GM21786 (cell line): ENCODE measurements around the gene TANGO6.
"Not testable (repeated sequence)": the region's sequence is repeated elsewhere in the genome, so short reads cannot be mapped to it uniquely, and the experiment has no call there.

Experiments used
- ATAC-seq: cut with Tn5 transposase; IDR thresholded peaks from one replicate; pipeline ENCODE4 v1.9.1; 2021; ENCODE audit not compliant: unreplicated experiment

The TANGO6 gene

DNA sequence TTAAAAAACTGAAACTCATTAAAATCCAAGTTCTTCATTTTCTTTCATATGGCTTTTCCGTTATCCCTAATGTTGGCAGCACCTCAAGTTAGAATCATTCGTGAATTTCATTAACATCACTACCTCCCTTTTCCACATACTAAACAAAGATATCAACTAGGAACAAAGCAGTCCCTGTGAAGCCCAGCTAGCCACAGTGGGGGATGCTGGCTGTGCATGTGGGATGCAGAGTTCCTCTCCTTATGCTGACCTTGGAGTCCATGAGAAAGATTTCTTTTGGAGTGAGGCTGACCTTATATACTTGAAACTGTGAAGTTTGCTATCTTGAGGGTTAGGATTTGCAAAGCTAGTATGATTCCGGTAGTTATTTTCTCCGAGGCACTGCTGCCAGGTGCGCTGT is 117.6 kb downstream of the TANGO6 start:
- ATAC-seq, result no peak

DNA sequence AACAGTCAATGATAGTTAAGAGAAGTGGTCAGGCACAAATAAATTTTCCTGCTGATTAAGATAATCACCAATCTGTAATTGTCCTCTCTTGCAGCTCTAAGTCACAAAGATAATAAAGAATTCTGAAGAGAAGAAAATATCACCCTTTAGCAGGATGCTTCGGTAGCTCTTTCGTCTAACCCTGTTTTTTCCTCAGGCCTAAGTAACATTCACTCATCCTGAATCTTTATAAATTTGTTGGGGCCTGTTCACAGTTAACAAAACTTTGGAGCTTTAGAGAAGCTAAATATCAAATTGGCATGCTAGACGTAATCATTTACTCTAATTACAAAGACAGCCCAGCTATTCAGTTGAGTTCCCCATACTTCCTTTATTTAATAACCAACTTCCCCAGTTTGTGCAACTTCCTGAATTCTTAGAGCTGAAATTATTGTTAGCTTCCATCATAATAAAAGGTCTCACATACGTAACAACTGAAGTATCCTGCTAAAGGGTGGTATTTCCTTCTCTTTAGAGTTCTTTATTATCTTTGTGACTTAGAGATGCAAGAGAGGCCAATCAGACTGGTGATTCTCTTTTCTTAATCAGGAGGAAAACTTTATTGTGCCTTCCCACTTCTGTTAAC is 118.6 kb downstream of the TANGO6 start:
- ATAC-seq, result no peak

DNA sequence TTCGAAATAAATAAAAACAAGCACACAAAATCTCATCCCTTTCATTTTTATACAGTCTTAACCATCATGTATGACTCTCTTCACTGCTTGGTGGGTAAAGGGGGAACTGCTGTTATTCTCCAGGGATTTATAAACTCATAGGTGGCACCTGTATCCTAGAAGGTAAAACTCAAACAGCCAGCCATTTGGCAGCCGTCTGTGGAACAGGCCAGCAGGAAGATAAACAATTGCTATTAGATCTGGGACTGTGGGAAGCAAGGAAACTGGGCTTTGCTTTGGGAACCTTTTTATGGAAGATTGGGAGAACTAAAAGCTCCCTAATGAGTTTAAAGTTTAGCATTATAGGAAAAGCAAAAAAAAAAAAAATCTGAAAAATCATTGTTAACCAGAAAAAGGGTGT is 126.0 kb downstream of the TANGO6 start:
- no peak for ATAC-seq

DNA sequence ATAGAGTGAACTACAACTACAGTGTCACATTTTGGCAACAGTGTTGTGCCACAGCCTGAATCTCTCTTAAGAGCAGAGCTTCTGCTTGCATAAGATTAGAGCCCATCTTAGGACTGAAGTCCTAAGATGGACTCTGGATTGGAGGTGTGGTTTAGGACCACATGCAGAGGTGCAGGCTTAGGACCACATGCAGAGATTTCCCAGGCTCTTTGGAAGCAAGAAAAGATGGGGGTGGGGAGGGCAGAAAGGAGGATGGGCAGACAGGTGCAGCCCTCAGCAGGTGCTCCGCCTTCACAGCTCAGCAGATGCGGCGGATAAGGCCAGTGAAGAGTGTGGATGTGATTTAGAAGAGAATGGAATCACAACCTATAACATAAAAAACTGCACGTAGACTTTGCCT is 128.7 kb downstream of the TANGO6 start:
- no peak for ATAC-seq

DNA sequence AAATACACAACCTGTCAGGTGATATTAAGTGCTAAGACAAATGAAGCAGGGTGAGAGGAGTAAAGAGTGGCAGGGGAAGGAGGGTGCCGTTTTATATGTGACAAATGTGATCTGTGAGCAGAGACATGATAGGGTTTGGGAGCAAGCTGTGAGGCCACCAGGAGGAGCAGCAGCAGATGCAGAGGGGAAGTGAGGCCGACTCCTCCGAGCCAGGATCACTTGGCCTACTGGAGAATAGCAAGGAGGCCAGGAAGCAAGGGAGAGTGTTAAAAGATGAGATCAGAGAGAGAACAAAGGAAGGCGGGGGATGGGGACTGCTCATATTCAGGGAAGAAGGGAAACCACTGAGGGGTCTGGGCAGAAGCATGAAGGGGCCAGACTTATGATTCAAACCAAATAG is 129.4 kb downstream of the TANGO6 start:
- no peak for ATAC-seq

DNA sequence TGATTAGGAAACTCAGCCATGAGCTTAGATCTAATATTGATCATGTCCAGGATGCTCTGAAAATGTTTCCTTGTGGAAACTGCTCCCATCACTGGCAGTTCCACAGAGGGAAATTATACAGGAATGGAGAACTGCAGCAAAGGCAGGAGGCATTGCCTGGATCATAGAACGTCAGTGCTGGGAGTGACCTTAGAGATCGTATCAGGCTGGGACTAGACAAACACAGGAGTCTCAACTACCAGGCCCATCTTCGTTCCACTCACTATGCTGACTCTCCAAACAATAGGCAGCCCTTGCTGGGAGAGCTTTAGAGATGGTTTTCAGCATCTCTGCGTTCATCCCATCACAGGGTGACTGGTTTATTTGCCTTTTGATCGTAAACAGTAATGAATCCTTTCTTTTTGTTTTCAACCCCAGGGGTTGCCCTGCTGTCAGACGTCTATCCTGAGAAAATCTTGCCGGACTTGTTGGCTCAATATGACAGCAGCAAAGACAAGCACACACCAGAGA is 130.3 kb downstream of the TANGO6 start:
- no peak for ATAC-seq

DNA sequence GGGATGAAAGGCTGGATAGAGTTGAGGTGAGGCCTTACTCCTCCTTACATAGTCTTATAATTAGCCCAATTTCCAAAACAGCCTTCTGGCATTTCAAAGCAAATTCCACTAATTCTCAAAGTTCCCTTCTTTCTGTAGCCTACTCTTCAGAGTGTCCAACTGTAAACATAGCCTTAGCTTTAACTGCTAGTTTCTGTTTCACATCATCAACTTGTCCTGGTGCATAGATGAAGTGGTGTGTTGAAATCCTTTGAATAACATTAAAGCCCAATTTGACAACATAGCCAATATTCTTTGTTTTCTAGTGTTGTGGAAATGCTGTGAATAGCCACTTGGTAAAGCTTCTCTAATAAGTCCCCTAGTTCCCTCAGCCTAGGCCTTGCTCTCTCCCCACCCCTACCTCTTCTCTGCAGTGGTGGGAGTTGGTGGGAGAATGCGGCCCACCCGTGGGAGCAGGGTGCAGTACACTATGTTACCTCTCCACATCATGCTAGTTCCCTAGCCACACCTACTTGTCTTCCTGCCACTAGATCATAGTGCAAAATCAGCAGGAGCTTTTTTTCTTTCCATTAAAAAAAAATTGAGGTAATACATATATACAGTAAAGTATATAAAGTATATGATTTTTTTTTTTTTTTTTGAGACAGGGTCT is 135.1 kb downstream of the TANGO6 start:
- ATAC-seq, result no peak

DNA sequence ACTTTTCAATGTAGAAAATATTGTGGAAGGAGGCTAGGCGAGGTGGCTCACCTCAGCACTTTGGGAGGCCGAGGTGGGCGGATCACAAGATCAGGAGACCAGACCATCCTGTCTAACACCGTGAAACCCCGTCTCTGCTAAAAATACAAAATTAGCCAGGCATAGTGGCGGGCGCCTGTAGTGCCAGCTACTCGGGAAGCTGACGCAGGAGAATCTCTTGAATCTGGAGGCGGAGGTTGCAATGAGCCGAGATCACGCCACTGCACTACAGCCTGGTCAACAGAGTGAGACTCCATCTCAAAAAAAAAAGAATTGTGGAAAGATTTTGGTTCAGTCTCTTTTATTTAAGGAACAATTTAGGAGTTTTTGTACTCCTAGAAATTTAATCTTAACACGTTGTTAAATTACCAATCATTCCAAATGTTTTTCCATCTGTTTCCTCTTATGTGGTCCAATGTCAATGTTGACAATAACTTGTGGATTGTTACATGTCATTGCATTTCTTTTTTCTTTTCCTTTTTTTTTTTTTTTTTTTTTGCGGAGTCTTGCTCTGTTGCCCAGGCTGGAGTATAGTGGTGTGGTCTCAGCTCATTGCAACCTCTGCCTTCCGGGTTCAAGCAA is 137.5 kb downstream of the TANGO6 start:
- ATAC-seq, result no peak

DNA sequence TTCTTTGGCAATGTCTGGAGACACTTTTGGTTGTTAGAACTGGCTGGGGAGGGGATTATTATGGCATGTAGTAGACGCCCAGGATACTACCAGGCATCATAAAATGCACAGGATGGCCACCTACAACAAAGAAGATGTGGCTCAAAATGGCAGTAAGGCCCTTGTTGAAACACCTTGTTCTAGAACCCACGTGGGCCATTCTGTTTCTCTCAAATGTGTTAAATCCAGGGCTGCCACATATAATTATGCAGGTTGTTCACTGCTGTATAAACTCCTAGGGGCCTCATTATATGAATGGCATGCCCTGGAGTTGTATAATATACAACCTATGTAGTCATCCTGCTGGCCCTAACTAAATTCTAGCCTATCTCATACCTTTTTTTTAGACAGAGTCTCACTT is 138.6 kb downstream of the TANGO6 start:
- ATAC-seq, result no peak

DNA sequence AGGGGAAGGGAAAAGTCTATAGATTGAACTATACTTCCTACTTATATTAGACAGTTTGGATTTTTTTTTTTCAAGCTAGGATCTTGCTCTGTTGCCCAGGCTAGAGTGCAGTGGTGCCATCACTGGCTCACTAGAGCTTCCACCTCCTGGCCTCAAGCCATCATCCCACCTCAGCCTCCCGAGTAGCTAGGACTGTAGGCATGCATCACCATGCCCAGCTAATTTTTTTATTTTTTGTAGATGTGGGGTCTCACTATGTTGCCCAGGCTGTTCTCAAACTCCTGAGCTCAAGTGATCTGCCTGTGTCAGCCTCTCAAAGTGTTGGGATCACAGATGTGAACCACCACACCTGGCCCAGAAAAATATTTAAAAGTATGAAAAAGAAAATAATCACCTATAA is 141.1 kb downstream of the TANGO6 start:
- ATAC-seq, result no peak

DNA sequence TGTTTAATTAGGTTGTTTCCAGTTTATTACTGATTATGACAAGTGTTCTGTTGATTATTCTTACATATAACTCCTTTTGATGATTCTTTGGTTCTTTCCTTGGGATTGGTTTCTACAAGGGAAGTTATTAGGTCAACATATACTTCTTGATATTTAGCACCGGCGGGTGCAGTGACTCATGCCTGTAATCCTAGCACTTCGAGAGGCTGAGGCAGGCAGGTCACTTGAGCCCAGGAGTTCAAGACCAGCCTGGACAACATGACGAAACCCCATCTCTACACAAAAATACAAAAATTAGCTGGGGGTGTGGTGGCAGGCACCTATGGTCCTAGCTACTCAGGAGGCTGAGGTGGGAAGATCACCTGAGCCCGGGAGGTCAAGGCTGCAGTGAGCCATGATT is 141.9 kb downstream of the TANGO6 start:
- no peak for ATAC-seq

DNA sequence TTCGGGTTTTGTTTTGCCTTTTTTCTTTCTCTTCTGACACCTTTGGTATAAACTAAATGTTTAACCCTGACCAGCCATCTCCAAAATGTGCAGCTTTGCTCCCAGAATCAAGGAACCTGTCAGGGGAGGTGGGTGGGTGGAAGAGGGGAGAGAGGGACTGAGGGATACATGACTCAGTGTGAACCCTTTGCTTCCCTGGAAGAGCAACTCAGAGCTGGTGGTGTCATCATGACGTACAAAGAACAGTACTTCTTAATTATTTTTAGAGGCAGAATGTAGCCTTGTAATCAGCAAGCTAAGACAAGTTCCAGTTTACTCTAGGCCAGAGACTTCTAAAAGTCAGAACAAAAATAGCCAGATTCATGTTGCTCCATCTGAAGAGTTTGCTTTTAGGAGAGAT is 142.5 kb downstream of the TANGO6 start:
- ATAC-seq, result no peak

DNA sequence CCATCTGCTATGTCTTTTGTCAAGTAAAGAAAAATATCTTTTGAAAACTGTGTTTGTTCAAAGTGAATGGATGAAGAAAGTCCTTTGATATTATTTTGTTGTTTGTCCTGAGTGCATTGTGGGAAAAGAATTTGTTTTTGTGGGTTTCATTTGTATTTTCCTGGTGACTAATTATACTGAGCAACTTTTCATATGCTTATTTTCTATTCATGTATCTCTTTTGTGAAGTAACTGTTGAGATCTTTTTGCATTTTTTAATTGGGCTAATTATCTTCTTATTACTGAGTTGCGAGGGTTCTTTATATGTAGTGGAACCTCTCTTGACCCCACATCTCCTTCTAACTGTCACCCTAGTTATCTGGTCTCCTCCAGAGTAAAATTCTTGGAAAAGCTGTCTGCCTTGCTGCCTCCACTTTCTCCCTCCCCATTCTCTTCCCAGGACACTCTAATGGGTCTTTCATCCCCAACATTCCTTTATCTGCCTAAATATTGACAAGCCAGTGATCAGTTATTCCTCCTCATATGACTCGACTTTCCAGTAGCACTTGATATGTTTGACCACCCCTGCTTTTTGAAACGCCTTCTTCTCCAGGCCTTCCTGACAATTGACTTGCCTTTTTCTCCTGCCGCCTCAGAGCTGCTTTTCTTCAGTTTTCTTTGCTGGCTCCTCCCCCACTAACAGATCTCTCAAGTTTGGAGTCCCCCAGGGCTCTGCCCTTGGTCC is 144.6 kb downstream of the TANGO6 start:
- no peak for ATAC-seq

DNA sequence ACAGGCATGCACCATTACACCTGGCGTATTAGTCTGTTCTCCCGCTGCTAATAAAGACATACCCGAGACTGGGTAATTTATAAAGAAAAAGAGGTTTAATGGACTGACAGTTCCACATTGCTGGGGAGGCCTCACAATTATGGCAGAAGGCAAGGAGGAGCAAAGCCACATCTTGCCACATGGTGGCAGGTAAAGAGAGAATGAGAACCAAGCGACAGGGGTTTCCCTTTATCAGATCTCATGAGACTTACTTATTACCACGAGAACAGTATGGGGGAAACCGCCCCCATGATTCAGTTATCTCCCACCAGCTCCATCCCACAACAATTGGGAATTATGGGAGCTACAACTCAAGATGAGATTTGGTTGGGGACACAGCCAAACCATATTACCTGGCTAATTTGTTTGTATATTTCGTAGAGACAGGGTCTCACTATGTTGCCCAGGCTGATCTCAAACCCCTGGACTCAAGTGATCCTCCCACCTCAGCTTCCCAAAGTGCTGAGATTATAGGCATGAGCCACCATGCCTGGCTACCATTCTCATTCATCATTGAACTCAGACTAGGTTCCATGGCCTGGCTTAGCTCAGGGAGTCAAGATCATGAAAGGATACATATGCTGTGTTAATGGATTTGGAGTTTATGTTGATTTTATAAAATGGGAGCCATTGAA is 147.0 kb downstream of the TANGO6 start:
- ATAC-seq, result not testable (repeated sequence)

DNA sequence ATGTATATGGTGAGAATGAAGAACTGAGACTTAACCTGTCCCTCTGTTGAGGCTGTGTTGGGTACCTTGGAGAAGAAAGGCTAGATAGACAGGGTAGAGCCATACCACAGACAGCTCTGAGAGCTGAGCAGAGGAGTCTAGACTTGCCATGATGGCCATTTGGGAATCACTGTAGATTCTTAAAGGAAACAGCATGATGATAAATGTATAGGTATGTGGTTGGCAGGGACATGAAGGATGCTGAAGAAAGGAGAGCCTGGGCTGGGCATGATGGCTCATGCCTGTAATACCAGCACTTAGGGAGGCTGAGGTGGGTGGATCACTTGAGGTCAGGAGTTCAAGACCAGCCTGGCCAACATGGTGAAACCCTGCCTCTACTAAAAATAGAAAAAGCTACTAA is 147.7 kb downstream of the TANGO6 start:
- no peak for ATAC-seq

DNA sequence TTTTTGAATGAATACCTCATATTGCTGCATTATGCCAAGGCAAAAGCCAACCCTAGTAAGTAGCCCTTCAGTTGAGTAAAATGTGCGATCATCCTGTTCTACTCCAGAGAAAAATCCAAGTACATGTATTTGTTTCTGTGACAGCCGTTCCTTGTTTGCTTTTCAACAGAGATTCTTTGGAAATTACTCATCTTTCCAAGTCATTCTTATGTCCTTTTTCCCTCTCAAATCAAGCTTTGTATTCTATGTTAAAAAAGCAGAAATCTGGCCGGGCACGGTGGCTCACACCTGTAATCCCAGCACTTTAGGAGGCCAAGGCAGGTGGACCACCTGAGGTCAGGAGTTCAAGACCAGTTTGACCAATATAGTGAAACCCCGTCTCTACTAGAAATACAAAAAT is 149.2 kb downstream of the TANGO6 start:
- no peak for ATAC-seq

DNA sequence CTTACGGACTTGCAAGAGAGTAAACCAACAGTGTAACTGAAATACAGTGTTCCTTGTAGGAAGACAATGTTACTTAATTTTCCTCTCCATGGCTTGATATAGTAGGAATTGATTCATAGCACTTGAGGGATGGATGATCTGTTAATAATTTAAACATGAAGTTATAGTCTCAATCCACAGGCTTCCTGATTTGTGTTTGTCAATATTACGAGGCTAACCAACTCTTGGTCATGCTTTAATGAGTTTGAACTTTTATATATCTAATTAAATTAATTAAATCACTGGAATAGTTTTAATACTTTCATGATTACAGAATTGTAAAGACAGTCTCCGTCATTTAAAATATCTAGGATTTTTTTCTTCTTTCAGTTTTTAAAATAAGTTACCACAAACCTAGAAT is 150.1 kb downstream of the TANGO6 start:
- ATAC-seq, result no peak

DNA sequence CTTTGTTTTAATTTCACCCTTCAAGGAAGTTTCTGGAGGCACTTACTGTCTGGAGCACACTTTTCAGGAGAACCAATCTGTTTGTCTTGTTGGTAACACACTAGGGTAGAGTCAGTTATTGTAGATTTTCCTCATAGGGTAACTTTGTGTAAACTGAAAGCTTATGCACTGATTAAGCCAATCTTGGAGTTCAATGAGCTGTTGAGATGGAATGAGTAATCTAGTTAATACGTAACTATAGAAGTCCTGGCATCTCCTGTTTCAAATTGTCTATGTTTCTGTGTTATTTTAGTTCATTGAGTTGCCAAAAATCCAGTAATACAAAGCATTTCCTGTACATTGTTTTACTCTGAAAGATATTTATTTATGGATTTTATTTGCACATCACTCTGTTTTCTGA is 150.6 kb downstream of the TANGO6 start:
- ATAC-seq, result no peak

DNA sequence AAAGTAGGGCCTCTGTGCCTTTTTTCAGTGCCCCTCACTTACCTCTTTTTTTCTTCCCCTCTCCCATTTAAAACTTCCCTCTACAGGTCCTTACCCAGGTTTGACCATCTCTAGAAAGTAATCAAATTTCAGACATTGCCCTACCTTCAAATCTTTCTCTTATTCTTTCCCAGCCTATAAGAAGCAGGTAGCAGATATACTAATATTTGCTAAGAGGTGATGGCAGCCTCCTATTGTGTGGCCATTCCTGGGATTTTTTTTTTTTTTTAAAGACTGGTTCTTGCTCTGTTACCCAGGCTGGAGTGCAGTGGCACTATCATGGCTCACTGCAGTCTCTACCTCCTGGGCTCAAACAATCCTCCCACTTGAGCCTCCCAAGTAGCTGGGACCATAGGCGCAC is 151.0 kb downstream of the TANGO6 start:
- no peak for ATAC-seq

DNA sequence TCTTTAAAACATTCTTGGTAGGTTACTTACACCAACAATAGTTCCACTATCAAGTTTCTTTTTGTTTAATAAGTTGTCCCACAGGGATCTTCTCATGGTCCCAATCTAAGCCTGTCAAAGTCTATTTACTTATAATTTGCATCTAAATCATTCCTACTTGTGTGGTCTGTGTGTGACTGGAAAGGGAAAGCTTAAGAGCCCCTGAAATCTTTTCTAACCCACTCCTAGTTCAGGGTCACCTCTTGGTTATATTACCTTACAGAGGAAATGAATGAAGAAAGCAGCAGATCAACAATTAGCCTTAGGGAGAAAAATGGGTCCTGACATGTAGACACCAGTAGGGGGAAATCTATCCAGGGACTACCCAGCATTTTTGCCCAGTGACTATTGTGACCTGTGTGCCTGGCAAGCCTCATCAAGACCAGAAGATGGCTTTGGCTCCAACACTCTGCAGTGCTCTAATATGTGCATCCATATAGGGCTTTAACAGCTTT is 151.7 kb downstream of the TANGO6 start:
- no peak for ATAC-seq

DNA sequence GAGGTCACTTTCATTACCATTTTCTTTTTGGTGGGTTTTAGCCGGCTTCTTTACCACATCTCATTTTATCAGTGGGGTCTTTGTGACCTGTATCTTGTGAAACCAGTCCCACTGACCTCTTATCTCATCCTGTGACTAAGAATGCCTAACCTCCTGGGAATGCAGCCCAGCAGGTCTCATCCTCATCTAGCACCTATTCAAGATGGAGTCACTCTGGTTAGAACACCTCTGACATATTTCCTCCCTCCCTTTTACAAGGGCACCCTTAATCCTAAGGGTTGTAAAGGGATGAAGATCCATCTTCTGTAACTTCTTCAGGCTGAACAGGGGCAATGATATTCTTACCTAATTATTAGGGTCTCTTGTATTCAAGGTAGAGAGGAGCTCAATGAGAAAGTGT is 154.2 kb downstream of the TANGO6 start:
- ATAC-seq, result no peak
